Activated CD4-positive, alpha-beta T cell treated with anti-CD3 and anti-CD28 coated beads, Interleukin-2, amount 50 U/mL, for 48 hours (primary cell): Measurements from ENCODE around the gene ADH1B.
"Not testable (repeated sequence)": the region's sequence is repeated elsewhere in the genome, so short reads cannot be mapped to it uniquely, and the experiment has no call there.

Experiments
- DNase-seq, 2 experiments: peaks; one replicate each; pipeline ENCODE4 v3.0.0-alpha.2; 2020

The ADH1B gene

DNA sequence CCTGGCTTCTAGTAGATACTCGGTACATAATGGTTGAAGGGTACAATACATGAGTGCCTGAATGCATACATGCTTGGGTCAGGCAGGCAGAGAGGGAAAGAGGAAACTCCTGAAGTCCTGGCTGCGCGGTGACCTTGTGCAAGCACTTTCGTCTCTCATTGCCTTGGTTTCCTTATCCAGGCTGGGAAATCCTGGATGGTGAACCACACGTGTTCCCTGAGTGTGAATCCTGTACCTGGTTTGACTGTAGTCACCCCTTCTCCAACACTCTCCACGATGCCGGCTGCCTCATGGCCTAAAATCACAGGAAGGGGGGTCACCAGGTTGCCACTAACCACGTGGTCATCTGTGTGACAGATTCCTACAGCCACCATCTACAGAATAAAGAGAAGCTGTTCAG, 3.4 kb downstream of the ADH1B start:
- DNase-seq = not testable (repeated sequence)

DNA sequence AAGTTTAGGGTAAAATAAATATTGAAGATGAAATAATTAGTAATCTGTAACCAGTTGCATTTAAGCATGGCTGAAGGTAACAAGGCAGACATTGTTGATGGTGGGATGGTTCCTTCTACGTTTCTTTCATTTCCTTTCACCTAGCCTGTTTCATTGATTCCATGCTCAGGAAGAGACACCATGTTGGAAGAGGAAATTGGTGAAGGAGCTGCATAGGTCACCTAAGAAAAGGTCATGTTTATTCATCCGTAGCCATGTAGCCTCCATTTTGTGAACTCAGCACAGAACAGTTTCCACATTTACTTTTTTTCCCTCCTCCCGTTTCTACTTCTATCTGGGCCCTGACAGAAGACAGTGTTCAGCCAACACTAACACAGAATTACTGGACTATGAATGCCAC, 3.8 kb downstream of the ADH1B start:
- DNase-seq = no peak

DNA sequence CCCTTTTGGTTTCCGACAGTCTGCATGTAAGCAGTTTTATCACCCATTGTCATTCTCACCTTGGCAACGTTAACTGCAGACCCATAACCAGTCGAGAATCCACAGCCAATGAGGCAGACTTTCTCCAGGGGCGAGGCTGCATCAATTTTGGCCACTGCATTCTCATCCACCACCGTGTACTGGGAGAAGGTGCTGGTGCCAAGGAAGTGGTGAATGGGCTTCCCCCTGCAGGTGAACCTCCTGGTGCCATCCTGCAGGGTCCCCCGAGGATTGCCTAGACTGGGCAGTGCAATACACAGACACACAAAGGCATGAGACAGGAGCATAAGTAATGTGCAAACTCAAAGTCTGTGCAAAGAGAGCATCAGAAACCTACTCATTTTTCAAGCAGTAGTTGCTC, 5.4 kb downstream of the ADH1B start:
- DNase-seq = no peak

DNA sequence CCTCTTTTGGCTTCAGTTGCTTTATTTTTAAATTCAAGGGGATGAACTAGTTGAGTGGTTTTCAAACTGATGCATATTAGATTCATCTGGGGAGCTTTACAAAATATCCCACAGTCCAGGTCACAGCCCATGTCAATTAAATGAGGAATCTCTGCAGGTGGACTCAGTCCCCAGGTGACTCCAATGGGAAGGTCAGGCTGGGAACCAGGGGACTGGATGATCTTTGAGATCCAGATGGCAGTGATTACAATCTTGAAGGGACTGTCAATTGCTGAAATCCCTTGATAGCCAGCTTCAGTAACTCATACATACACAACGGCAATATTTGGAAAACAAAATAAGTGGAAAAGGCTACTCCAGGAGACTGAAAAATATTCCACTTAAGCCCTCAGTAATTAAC, 7.0 kb downstream of the ADH1B start:
- DNase-seq = no peak

DNA sequence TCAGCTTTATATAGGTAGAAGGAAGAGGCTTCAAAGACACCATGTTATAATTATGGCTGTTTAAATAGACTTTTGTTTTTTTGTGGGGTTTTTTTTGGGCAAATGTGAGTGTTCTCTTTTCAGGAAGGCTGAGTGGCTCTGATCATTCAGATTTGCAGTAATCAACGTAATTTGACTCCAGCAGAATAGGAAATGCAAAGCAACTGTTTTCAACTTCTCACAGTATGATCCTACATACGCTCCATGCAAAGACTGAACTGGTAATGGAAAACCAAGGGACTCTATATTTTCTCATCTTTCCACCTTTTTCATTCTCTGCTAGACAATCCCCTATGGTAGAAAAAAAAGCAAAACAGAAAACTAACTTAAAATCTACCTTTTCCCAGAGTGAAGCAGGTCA, 10.8 kb downstream of the ADH1B start:
- DNase-seq = no peak

DNA sequence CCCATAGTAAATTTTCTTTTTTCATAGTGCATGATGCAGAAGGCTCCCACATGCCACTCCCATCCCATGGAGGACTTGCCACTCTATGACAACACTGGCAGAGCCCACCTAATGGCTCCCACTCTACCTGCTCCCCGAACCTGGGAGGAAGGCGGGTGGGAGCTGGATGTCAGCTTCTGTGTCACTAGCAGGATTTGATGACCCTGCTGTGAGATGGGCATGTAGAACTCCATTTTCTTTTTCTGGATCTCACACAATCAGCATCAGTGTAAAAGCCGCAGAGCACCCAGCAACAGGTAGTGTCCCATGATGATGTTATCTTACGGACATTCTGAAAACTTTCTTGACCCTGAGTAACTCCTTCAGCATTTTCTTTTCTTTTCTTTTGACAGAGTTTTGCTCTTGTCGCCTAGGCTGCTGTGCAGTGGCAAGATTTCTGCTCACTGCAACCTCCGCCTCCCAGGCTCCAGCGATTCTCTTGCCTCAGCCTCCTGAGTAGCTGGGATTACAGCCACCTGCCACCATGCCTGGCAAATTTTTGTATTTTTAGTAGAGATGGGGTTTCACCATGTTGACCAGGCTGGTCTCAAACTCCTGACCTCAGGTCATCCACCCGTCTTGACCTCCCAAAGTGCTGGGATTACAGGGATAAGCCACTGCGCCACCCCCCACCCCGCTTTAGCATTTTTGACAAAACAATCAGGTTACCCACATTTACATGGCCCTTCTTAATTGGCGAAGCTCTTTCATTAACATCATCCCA, 15.4 kb downstream of the ADH1B start:
- no peak for DNase-seq

DNA sequence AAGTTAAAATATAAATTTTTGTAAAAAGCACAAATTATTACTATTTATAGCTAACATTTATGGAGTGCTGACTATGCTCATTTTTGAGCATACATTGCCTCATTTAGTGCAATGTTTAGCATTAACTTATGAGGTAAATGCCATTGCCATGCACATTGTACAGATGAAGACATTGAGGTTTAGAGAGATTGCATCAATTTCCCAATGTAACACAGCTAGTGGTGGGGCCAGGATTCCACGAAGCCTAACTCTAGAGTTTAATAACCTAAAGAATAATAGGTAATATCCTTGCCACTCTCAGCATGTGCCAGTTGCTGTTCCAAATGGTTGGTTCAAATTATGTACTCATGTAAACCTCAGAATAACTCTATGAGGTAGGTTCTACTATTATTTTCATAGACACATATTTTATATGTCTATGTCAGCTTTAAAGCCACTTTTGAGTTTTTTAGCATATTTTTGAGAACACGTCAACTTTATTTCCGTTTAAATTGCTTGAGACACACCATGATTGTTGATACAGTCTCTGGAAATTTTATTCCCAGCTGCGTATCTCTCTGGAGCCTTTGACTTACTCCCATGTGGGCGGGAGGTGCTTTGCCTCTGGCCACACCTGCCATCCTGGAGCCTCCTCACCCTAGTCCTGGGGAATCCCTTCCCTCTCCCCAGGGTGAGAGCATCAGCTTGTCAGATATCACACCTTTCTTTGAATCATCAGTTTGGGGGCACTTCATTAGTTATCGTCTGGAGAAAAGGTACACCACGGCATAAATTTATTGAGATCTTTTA, 19.6 kb downstream of the ADH1B start:
- DNase-seq = no peak

DNA sequence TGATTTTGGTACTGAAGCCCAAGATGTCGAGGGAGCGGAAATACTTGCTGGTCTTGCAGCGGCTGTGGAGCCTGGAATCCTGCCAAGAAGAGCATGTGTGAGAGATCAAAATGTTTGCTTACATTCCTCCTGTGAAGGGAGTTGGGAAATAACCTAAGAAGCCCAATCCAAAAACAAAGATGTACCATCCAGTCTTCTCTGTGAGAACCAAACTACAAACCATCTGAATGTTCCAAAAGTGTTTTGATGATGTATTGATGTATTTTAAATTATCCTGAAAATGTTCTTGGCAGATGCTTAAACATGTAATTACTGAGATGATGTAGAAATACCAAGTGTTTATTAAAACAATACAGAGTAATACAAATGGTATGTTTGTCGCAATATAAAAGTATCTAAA, 20.3 kb downstream of the ADH1B start:
- DNase-seq = no peak

DNA sequence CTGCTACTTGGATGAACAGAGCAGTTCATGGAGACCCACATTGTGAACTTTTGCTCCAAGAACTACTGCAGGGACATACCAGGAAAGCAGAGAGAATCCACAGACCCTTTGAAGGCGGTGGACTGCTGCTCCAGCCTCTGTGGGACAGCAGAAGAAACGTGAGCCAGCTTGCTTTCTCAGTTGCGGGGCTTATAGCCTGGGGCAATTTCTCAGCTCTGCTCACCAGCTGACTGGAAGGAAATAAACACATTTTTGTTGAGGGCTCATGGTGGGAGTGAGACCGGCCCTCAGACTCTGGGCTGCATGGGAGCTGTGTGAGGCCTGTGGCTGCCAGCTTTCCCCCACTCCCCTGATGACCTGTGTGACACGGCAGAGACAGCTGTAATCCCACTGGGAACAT, 27.8 kb downstream of the ADH1B start:
- no peak for DNase-seq

DNA sequence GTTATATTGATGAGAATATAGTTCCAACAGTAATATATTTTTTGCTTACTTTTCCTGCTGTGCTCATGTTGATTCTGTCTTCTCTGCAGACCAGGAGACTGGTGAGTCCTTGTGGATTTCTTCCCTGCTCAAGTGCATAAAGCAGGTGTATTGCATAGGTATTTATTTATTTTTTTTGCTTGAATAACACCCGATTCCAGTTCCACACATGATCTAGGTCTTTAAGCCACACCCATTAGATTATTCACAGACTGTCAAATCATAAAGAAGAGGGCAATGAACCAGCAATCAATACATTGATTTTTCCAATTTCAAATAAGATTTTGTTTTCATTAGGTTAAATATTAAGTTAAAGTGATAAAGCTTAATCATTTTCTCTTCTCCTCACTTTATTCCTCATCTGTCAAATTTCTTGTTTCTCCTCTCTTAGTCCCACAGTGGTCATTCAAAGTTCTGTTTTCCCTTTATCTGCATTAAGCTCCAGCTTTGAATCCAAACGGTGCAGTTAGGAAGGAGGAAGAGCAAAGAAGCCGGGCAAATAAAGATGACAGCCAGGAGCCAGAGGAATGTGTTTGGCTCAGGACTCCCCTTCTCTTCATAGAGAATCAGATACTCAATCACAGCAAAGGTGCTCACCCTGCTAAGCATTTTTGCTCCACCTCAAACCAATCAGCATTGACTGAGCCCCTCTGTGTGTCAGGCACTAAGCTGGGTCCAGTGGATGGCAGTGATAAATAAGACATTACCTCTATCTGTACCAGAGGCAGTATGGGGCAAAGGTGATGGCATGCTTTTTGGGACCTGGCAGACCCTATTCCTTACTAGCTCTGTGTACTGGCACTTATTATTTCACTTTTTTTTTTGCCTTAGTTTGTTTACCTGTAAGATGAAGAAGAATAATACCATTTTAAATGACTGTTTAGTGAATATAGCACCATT, 30.1 kb downstream of the ADH1B start, which contains the start of gene ADH1A:
TSS of gene ADH1A (minus strand) at position 138 of the 939 bp plus-strand sequence. CDS start at position 67, 71 bp downstream.
- DNase-seq = no peak

DNA sequence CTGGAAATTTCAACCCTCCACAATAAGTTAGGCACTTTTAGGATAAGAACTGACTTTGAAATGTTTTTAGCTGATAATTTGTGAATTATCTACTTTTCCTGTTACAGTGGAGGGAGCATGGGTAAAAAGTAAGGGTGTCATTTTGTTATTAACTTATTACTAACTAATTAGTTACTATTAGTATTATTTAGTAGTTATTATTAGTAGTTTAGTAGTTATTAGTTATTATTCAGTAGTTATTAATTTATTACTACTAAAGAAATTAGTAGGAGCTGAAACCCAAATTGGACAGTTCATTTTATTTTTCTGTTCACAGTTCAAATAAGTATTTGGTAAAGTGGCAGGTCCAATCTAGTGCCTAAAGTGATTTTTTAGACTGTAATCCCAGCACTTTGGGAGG, 35.8 kb downstream of the ADH1B start:
- no peak for DNase-seq

DNA sequence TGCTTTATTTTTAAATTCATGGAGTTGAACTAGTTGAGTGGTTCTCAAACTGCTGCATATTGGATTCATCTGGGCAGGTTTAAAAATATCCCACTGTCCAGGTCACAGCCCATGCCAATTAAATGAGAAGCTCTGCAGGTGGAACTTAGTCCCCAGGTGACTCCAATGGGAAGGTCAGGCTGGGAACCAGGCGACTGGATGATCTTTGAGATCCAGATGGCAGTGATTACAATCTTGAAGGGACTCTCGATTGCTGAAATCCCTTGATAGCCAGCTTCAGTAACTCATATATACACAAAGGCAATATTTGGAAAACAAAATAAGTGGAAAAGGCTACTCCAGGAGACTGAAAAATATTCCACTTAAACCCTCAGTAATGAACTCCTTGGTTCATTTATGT, 38.5 kb downstream of the ADH1B start:
- no peak for DNase-seq

DNA sequence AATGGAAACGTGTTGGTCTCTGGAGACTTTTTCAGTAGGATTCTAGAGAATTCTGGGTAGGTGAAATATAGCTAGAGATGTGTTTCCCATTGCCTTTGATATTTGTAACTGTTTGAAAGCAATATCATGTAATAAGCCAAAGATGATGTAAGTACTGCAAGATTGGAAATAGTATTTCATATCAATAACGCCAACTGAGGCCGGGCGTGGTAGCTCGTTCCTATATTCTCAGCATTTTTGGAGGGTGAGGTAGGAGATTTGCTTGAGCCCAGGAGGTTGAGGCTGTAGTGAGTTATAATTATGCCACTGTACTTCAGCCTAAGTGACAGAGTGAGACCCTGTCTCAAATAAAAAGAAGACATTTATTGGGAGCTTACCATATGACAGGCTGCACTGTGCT, 39.9 kb downstream of the ADH1B start:
- DNase-seq = no peak

DNA sequence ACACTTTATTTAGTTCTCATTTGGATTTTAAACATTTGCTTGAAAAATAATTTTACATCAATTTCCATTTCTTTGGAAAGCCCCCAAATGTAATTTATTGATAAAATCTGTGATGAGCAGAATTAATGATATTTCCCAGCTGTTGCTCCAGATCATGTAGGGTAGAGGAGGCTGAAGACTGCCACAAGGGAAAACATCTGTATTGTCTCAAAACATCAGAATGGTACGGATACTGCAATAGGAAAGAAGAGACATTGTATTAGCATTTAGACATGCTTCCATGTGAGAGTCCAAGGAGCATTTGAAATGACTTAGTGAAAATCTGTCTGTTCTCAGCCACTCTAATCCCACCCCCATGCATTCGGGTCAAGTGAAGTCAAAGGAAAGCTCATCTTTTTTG, 44.8 kb downstream of the ADH1B start:
- DNase-seq = no peak

DNA sequence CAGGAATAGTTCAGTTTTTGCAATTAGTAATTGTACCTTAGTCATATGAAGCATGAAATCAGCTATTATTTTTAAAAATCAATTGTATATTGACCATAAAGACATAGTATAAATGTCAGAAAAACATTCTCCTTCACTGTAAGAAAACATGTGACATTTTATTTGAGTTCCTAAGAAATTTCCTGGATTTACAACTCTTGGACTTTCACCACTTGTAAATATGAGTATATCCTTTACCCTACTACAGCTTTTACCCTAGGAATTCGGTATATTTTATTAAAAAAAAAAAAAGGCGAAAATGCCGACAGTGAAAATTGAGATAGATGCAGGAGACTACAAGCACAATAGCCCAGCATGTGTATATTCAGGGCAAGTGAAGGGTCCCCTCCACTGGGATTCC, 45.3 kb downstream of the ADH1B start:
- no peak for DNase-seq

DNA sequence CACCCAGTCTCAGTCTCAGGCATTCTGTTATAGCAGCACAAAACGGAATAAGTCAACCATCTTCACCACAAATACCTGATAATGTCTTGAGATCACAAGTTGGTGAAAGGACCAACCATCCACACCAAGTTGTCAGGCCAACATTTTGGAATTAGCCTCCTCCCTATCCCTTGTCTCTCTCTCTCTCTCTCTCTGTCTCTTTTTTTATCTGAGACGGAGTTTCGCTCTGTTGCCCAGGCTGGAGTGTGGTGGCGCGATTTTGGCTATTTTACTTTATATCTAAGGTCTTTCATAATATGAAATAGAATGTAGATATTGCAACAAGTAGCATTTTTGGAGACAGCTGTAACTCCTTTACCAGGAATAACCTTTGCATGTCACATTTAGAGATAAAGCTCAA, 46.2 kb downstream of the ADH1B start:
- no peak for DNase-seq

DNA sequence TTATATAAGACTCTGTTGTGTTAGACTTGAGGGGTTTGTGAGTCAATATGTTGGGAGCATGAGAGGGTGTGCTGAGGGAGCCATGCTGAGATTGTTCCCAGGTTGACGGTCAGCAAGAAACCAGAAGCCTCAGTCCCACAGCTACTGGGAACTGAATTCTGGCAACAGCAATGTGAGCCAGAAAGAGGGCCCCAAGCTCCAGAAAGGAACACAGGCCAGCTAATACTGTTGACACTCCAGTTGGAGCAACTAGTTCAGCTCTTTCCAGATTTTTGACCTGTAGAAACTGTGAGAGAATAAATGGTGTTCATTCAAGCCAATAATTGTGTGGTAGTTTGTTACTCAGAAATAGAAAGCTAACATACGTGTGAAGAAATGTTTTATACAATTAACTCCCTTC, 47.5 kb downstream of the ADH1B start:
- DNase-seq = no peak

DNA sequence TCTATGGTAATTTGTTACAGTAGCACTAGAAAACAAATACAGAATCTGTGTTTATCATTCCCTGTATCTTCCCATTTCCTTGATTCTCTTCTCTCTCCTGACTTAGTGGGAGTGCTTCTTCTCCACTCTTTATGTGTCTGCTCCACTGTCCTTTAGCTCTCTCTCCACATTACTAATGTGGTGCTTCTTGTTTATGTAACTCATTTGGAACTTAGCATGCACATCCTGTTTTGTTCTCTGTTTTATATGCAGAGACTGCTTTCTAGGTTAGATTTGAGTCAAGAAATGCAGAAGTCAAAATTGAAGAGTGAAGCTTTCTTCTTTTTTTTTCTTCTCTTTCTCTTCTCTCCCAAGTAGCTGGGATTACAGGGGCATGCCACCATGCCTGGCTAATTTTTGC, 56.3 kb downstream of the ADH1B start:
- DNase-seq = no peak
